GM18519 (cell line): ENCODE data around the gene ACER2.
A peak's percentile ranks its signal among the peaks of the same experiment; 100 is the strongest.

Source experiments
- ATAC-seq: cut with Tn5 transposase; IDR thresholded peaks from one replicate; pipeline ENCODE4 v1.9.1; 2021; ENCODE audit warnings: mild to moderate bottlenecking, moderate library complexity; ENCODE audit not compliant: unreplicated experiment, low FRiP score

ACER2 gene

DNA sequence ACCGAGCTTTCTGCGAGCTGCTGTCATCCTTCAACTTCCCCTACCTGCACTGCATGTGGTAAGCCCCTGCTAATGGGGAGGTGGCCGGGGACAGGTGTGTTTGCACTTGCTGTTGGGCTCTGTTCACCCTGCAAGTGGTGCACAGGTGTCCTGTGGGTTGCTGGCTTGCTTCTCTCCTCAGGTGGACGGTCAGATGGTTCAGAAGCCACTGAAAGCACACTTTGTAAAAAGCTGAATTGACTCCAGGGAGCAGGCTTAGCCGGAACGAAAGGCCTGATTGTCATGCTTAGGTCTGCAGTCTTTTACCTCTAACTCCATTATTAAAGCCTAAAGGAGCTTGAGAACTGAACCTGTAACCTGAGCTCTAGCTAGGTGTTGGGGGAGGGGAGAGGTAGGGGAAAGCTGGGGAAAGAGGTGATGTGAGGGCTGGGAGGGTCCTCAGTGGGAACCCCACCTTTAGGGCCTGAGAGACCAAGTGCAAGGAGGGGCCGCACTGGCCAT is 37.6 kb downstream of the ACER2 start:
- no peak for ATAC-seq

- ATAC-seq = peak; percentile 97
Observed at GRCh38 chr9:19451240-19452087, 42.7 kb downstream of the ACER2 start.

DNA sequence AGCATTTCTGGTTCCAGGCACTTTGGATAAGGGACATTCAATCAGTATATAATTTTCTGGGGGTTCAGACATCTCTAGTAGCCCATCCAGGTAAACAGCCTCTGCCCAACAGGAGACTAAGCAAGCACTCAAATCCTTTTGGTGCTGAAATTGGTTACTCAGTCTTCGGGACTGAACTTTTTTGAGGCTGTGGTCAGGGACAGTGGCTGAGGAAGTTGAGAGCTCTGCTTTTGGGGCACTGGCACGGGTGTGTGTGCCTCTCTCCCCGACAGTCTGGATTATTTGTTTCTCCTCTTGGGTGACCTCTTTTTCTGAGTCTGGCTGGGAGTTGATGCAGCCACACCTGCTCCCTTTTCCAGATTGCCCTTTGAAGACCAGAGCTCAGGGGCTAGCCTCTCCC is 47.6 kb downstream of the ACER2 start:
- no peak for ATAC-seq

GRCh38 chr9:19456996-19457692 is 48.3 kb downstream of the ACER2 start:
- peak; percentile 72 for ATAC-seq

GRCh38 chr9:19457693-19458009 is 48.8 kb downstream of the ACER2 start:
- no peak for ATAC-seq

- no peak for ATAC-seq
Observed at GRCh38 chr9:19460243-19460642, 51.4 kb downstream of the ACER2 start.

DNA sequence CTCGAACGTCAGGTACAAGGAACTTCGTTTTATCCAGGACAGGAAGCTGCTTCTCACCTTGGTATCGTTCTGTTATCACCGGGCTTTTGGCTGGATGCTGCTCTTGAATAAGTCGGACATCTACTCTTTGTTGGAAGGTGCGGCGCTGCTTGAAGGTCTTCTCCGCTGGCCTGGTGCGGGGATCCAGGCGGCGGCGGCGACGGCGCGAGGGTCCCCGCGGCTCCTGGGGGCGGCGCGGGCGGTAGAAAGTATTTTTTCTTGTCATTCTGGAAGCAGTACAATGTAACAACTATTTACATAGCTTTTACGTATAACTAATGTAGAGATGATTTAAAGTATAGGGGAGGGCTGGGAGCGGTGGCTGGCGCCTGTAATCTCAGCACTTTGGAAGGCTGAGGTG is 52.3 kb downstream of the ACER2 start:
- ATAC-seq = no peak

DNA sequence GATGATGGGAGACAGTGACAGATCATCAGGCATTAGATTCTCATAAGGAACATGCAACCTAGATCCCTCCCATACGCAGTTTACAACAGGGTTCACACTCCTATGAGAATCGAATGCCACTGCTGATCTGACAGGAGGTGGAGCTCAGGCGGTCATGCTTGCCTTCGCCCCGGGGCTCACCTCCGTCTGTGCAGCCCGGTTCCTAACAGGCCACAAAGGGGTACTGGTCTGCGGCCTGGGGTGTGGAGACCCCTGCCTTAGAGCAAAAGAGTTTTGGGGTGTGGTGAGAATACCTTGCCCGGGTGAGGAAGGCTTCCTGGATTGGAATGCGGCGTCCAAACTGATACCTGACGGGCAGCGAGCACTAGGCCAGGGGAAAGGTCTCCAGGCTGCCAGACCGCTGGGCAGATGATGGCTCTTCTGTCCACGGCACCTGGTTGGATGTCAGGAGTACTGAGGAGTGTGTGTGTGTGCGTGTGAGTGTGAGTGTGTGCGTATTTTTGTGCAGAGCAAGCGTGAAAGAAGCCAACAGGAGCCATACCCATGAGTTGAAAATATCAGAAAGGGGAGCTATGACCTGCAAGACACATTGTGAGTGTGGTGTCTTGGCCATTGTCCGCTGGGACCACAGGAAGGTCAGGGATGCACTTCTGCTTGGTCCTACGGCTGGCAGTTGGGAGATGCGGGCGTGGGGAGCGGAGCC is 55.4 kb downstream of the ACER2 start:
- ATAC-seq = peak; percentile 6

DNA sequence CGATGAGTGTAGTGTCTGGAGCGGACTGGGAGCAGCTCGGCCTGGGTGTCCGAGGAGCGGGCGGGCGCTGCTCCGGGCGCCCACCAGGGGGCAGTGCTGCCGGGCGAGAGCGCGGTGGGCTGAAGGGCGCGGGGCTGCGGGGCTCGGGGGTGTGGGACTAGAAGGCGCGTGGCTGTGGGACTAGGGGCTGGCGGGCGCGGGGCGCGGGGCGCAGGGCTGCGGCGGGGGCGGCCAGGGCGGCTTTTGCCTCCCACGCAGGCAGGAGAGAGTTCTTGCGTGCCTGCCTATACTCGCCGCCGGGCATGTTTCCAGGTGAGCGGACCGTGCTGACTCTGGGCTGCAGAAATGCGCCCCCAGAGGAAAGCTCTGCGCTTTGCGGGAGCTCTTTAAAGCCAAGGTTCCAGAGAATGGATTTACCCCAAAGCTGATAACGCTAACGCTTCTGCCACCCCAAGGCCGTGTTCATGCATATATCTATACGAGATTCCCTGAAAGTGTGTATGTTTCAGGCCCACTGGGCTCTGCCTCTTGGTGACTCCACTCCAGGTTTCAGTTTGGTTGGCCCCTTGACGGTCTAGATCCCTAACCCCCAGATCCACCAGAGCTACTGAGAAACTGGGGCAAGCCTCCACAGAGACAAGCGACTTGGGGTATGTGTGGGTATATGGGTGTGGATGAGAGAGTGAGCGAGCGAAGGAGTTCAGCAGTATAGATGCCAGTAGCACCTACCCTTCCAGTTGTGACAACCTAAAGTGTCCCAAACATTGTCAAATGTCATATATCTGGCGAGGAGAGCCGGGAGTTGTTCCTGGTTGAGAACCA is 56.2 kb downstream of the ACER2 start:
- ATAC-seq = peak; percentile 94

- ATAC-seq = no peak
Observed at GRCh38 chr9:19465586-19466279, 56.9 kb downstream of the ACER2 start.

- ATAC-seq = no peak
Observed at GRCh38 chr9:19466280-19466639, 57.5 kb downstream of the ACER2 start.

DNA sequence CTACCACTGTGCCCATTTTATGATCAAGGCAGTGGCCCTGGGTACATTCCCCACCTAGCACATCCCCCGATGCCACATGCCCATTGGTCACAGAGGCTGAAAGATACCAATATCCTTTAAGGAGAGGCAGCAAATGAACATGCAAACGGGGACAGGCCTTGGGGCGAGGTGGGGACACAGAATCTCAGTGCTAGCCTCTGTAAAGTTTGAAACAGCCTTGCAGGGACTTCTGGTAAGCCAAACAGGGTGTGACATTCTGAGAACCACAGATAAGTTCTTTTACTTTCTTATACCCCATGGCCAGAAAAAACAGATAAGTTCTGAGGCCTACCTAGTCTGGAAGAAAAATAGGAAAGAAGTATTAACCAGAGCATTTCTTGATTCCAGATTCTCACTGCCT is 60.5 kb downstream of the ACER2 start:
- ATAC-seq = no peak

GRCh38 chr9:19470567-19470966 is 61.8 kb downstream of the ACER2 start:
- no peak for ATAC-seq

DNA sequence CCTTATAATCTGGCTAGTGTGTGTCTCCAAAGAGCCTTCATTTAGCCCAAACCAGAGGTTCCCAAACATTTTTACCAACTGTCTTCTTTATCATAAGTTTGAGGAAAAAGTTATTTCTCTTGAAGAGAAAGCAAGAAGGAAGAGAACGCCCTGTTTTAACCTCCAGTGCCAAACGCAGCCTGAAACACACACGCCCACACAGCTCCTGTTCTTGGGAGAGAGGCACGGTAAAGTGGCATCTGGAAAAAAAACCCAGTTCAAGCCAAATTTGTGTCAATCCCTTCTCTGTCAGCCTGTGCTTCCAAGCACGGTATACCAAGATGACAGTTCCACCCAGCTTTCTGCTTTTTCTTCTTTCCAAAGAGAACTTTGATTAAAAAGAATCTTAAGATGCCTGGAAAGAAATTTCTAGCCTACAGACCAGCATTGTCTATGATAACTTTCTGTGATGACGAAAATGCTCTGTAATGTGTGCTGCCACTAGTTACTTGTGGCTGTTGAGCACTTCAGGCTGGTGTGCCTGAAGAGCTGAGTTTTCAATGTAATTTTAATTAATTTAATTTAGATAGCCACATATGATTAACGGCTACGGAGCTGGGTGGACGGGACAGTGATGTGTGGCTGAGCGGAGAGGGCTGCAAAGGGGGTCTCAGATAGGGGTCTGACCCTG is 62.3 kb downstream of the ACER2 start:
- no peak for ATAC-seq

DNA sequence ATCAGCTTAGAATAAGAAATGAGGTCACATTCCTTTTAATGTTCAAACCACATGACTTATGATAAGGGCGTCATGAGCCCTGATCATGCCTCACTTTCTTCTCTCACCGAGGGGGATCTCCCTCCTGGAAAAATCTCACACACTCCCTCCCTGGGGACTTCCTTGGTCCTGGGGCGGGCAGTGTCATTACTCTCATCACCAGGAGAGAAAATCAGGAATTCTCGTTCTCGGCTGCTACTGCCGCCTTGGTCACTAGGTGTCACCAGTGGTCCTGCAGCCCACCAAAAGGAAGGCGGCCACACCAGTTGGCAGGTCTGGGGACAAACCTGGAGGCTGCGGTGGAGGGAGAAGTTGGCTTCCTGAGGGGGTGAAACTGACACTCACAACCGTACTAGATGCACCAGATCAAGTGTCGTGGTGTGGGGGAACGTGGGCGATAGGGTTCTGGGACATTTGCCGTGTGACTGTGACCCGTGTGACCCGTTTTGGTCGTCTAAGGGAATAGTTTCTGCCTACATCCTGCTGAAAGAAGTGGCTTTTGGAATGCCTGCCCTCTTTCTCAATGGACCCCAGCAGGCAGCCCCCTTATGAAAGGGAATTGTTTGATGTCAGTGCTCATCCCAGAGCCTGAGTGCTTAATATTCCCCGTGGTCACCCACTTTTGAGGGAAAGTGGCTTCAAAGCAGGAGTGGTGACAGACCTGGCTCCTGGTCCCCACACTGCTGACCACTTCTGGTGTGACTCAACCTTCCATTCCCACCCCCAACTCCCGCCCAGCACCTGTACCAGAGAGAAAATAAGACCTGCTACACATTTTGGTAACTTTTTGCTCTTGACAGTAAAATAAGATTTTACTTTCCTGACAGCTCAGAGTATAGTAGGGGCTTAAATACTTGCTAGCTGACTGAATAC is 63.2 kb downstream of the ACER2 start:
- peak; percentile 69 for ATAC-seq

DNA sequence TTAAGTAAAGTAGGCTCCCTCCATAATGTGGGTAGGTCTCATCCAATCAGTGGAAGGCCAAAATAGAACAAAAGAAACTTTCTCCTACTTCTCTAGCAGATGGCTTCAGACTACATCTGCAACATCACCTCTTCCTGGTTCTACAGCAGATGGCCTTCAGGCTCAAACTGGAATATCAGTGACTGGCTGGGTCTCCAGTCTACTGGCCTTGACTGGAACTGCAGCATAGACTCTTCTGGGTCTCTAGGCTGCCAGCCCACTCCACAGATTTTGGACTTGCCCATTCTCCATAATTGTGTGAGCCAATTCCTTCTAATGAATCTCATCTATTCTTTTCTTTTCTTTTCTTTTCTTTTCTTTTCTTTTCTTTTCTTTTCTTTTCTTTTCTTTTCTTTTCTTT is 64.8 kb downstream of the ACER2 start:
- ATAC-seq = no peak

GRCh38 chr9:19479874-19480273 is 71.1 kb downstream of the ACER2 start:
- no peak for ATAC-seq

DNA sequence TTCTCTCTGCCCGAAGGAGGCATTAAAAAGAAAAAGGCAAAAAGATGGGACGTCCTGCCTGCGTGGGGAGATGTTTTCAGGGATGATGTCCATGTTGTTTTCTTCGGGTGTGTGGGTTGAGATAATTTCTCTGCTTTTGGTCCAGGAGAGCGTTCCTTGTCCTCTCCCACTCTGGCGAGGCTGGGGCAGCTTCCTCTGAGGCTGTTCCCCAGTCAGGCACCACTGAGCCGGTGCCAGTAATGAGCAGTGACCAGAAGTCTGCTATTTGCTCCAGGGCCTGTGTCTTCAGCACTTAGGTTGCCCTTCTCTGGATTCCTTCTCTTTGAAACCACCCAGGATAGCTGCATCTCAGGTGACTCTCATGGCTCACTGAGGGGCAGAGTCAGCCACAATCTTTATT is 71.5 kb downstream of the ACER2 start:
- no peak for ATAC-seq
